GM12874 (cell line): ENCODE results near the gene RBP3.
A peak's percentile ranks its signal among the peaks of the same experiment; 100 is the strongest.

Experiments used
- CTCF ChIP-seq: IDR thresholded peaks from 2 replicates; pipeline ENCODE4 v1.5.1; 2011; ENCODE audit warnings: low read depth, mild to moderate bottlenecking, control low read depth, low read length, moderate library complexity; ENCODE audit not compliant: insufficient read depth

The RBP3 gene

GRCh38 chr10:47360419-47361040, 12.4 kb downstream of the RBP3 start:
- no peak for TF ChIP-seq CTCF

- TF ChIP-seq CTCF, result peak; percentile 75
These were observed 13.1 kb downstream of the RBP3 start for GRCh38 chr10:47361293-47361692.

- no peak for TF ChIP-seq CTCF
These were observed 14.0 kb downstream of the RBP3 start for GRCh38 chr10:47362199-47362598.

GRCh38 chr10:47363781-47364180, 15.6 kb downstream of the RBP3 start:
- no peak for TF ChIP-seq CTCF

- TF ChIP-seq CTCF, result no peak
These were observed 16.2 kb downstream of the RBP3 start for GRCh38 chr10:47364366-47364765.

GRCh38 chr10:47364911-47365310, 16.7 kb downstream of the RBP3 start:
- TF ChIP-seq CTCF, result no peak

- no peak for TF ChIP-seq CTCF
These were observed 17.4 kb downstream of the RBP3 start for GRCh38 chr10:47365431-47366180.
